K562 (cell line): ENCODE data around the gene GNAI3. TPM values are rescaled to one million over a fixed set of nuclear protein-coding genes. Genes with fewer than 3 reads are reported as not detected.

ENCODE experiments used
- BRD9 ChIP-seq: fragments of 450-650 bp; IDR thresholded peaks from 2 replicates; pipeline ENCODE4 v1.6.1; 2018; ENCODE audit warnings: low read depth; ENCODE audit not compliant: partially characterized antibody
- CXXC5 ChIP-seq: fragments of 250-450 bp; sonication (Bioruptor Pico); IDR thresholded peaks from 2 replicates; pipeline ENCODE4 v1.8.0; 2022; ENCODE audit warnings: inconsistent platforms, mild to moderate bottlenecking, moderate library complexity
- DIDO1 ChIP-seq: fragments of 450-650 bp; IDR thresholded peaks from 2 replicates; pipeline ENCODE4 v1.6.1; 2016; ENCODE audit warnings: low read depth, missing biosample characterization, missing genetic modification characterization
- KAT8 ChIP-seq: fragments of 450-650 bp; IDR thresholded peaks from 2 replicates; pipeline ENCODE4 v1.6.1; 2016; ENCODE audit warnings: low read depth, mild to moderate bottlenecking
- KDM2B ChIP-seq: fragments of 250-450 bp; sonication (Bioruptor Pico); IDR thresholded peaks from 2 replicates; pipeline ENCODE4 v1.8.0; 2021; ENCODE audit warnings: mild to moderate bottlenecking, moderate library complexity
- MAFF ChIP-seq: IDR thresholded peaks from 2 replicates; pipeline ENCODE4 v1.6.1; 2012; ENCODE audit warnings: low read length, improper control_type of control experiment
- MITF ChIP-seq: IDR thresholded peaks from 2 replicates; pipeline ENCODE4 v1.6.1; 2014; ENCODE audit warnings: antibody characterized with exemption
- PKNOX1 ChIP-seq: fragments of 450-650 bp; IDR thresholded peaks from 2 replicates; pipeline ENCODE4 v1.6.1; 2016
- SIN3A ChIP-seq, 2 experiments: fragments of 150-350 bp in 1 of 2; IDR thresholded peaks; 2 replicates each; pipeline ENCODE4 v1.6.1; 2011 to 2016; ENCODE audit warnings: borderline replicate concordance in 2 of 2, low read depth in 2 of 2, low read length in 2 of 2, mild to moderate bottlenecking in 2 of 2, moderate library complexity in 2 of 2; ENCODE audit not compliant: control insufficient read depth in 1 of 2
- SP1 ChIP-seq: sonication (generic); formaldehyde crosslinking; IDR thresholded peaks from 2 replicates; pipeline ENCODE4 v1.8.1; 2022; ENCODE audit warnings: mild to moderate bottlenecking, missing genetic modification reagents
- TBL1XR1 ChIP-seq, 2 experiments: IDR thresholded peaks; 2 replicates each; pipeline ENCODE4 v1.6.1; 2012; ENCODE audit warnings: improper control_type of control experiment in 2 of 2, low read length in 2 of 2, mild to moderate bottlenecking in 1 of 2
- TCF7 ChIP-seq: sonication (generic); IDR thresholded peaks from 2 replicates; pipeline ENCODE4 v1.6.1; 2016; ENCODE audit warnings: antibody characterized with exemption, borderline replicate concordance
- YY1 ChIP-seq, 3 experiments: IDR thresholded peaks; 2 replicates each; pipeline ENCODE4 v1.6.1; 2011; ENCODE audit warnings: low read length in 2 of 3, mild to moderate bottlenecking in 2 of 3, moderate library complexity in 2 of 3, borderline replicate concordance in 1 of 3, control low read depth in 1 of 3, low read depth in 1 of 3; ENCODE audit not compliant: insufficient read depth in 3 of 3, insufficient replicate concordance in 2 of 3, control insufficient read depth in 1 of 3, insufficient read length in 1 of 3; ENCODE audit errors: extremely low read depth in 1 of 3
- ZHX1 ChIP-seq: fragments of 150-350 bp; conservative IDR thresholded peaks from 2 replicates; pipeline ENCODE4 v1.6.1; 2014; ENCODE audit warnings: low read length
- ZNF175 ChIP-seq: fragments of 200-800 bp; sonication (Bioruptor generic); IDR thresholded peaks from 2 replicates; pipeline ENCODE4 v1.6.1; 2016; ENCODE audit warnings: low read depth, mild to moderate bottlenecking, missing genetic modification characterization, missing compliant biosample characterization
- ZNF311 ChIP-seq: fragments of 250-450 bp; sonication (Bioruptor Pico); IDR thresholded peaks from 2 replicates; pipeline ENCODE4 v1.4.0; 2020; ENCODE audit warnings: mild to moderate bottlenecking, moderate library complexity
- polyA plus RNA-seq, 8 experiments: library from polyadenylated mRNA; depleted of rRNA in 4 of 8; stranded (reverse) in 5 of 8; unstranded in 3 of 8; fragments of >200 nt; fragmentation: Nextera tagmentation in 2 of 8; fragmentation: Illumina TruSeq in 1 of 8; extraction: Ambion mirVana in 2 of 8; extraction: Trizol in 1 of 8; gene quantifications; 2 replicates each; pipeline versions ENCODE4 v1.2.1 to v1.2.3, GENCODE V29; 2011 to 2014; ENCODE audit warnings: inconsistent platforms in 1 of 8, missing spikeins in 1 of 8
- total RNA-seq, 7 experiments: library from RNA; depleted of rRNA in 6 of 7; stranded (reverse); fragments of >200 nt in 6 of 7; fragmentation: Illumina TruSeq in 2 of 7; extraction: Trizol in 2 of 7; gene quantifications; 2 replicates each; pipeline versions ENCODE4 v1.2.1 to v1.2.3, GENCODE V29; 2011 to 2021; ENCODE audit warnings: low replicate concordance in 1 of 7
- TF ChIP-seq, protein P1 (sequence below): fragments of 450-650 bp; IDR thresholded peaks from 2 replicates; pipeline ENCODE4 v1.6.1; 2017; ENCODE audit warnings: antibody characterized with exemption, mild to moderate bottlenecking

Gene GNAI3
- total and polyA plus RNA-seq, 9 of the 15 experiments (the other 6 are each of a cell fraction or from before 2014, with no cell fraction given), result 6.3 to 13.2 (median 8.9) TPM

DNA sequence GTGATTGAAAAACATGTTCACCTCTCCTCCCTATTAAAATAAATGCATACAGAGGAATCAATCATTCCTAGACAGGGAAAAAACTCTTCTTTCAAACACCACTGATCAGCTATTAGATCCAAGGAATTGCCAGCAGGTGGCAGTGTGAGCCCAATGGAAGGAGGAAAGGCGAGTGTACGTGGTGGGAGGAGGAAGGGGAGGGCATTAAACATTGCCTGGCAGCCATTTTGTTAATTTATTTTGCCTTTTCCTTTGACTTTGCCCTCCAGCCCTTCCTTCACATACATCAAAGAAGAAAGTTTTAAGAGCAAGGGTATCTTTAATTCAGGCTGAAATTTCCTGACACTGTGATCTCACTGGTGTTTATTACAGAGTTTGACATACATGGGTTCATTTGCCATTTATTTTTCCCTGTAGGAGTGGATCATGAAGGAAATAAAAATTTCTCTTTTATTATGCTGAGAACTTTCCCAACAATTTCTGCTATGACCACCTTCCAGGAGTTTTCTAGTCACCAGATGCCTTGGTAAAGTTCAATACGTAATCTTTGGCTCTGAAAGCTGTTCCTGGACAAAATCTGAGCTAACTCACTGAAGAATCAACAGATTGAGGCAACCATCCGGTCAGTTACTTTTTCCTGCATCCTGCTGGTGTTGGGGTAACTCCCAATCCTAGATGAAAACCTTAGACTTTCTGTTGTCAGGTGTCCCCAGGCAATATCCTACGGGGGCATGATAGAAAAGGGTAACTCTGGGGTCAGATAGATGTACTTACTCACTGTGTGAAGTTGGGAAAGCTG, 1.9 kb upstream of the GNAI3 start (continued):
- peak; percentile 39; the same call in 1 of the 2 replicates for TF ChIP-seq SP1
- TF ChIP-seq TCF7, result no peak
- TF ChIP-seq ZHX1, result peak; percentile 79; the same call in 1 of the 2 replicates
- TF ChIP-seq ZNF311 (CRISPR knock-in tag), result no peak
- TF ChIP-seq YY1 (IDR thresholded peaks at IDR 0.05; ENCODE audit: borderline replicate concordance in 1 of 3, control insufficient read depth in 1 of 3, extremely low read depth in 1 of 3, insufficient read depth in 3 of 3, insufficient read length in 1 of 3, insufficient replicate concordance in 2 of 3, low read depth in 1 of 3, low read length in 2 of 3), result peak; percentile 83 to 97 (median 91)
- no peak for TF ChIP-seq SIN3A (IDR thresholded peaks at IDR 0.05; ENCODE audit: borderline replicate concordance in 2 of 2, control insufficient read depth in 1 of 2, low read depth in 2 of 2, low read length in 2 of 2)
- TF ChIP-seq KAT8, result peak; percentile 91
- TF ChIP-seq ZNF175 (CRISPR knock-in tag), result no peak
- TF ChIP-seq MAFF, result peak; percentile 17
- TF ChIP-seq CXXC5, result peak; percentile 23
- TF ChIP-seq PKNOX1, result peak; percentile 80
- peak; percentile 85 for TF ChIP-seq BRD9
- TF ChIP-seq DIDO1 (tag), result no peak
- TF ChIP-seq, protein P1, sequence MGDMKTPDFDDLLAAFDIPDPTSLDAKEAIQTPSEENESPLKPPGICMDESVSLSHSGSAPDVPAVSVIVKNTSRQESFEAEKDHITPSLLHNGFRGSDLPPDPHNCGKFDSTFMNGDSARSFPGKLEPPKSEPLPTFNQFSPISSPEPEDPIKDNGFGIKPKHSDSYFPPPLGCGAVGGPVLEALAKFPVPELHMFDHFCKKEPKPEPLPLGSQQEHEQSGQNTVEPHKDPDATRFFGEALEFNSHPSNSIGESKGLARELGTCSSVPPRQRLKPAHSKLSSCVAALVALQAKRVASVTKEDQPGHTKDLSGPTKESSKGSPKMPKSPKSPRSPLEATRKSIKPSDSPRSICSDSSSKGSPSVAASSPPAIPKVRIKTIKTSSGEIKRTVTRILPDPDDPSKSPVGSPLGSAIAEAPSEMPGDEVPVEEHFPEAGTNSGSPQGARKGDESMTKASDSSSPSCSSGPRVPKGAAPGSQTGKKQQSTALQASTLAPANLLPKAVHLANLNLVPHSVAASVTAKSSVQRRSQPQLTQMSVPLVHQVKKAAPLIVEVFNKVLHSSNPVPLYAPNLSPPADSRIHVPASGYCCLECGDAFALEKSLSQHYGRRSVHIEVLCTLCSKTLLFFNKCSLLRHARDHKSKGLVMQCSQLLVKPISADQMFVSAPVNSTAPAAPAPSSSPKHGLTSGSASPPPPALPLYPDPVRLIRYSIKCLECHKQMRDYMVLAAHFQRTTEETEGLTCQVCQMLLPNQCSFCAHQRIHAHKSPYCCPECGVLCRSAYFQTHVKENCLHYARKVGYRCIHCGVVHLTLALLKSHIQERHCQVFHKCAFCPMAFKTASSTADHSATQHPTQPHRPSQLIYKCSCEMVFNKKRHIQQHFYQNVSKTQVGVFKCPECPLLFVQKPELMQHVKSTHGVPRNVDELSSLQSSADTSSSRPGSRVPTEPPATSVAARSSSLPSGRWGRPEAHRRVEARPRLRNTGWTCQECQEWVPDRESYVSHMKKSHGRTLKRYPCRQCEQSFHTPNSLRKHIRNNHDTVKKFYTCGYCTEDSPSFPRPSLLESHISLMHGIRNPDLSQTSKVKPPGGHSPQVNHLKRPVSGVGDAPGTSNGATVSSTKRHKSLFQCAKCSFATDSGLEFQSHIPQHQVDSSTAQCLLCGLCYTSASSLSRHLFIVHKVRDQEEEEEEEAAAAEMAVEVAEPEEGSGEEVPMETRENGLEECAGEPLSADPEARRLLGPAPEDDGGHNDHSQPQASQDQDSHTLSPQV, result peak; percentile 75
- TF ChIP-seq MITF, result no peak
- no peak for TF ChIP-seq KDM2B
- TF ChIP-seq TBL1XR1 (IDR thresholded peaks at IDR 0.05; ENCODE audit: low read length in 2 of 2), result peak in 1 of 2 experiments; percentile 71; a peak in 2 of 4 replicates
